ENCODE measurements around the gene ERGIC1. TPM values are rescaled to one million over a fixed set of nuclear protein-coding genes. Genes with fewer than 3 reads are reported as not detected.
"Not testable (repeated sequence)": the region's sequence is repeated elsewhere in the genome, so short reads cannot be mapped to it uniquely, and the experiment has no call there.

ERGIC1 gene
- total RNA-seq, 2 donors from 2014 or later, result 228 to 380 TPM

DNA sequence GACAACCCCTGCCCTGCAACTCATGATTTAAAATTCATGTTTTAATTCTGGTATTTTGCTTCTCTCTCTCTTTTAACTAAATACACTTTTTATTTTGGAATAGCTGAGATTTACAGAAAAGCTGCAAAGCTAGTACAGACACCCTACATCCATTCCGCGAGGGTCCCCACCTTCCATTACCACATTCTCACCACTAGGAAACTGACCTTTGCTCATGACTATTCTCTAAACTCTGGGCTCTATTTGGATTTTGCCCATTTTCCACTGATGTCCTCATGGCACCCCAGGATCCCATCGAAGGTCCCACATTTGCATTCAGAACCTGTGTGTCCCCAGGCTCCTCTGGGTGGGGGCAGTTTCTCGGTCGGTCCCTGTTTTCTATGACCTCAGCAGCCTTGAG, 11.5 kb downstream of the ERGIC1 start:
- Histone ChIP-seq H3K9me3 (no peaks in the 10 kb centered on the region), H3K36me3 (no peaks in the 10 kb centered on the region), H3K4me3 (no peak overlapping the region), H3K4me1 (replicated peaks) (peaks cover 20% of the 10 kb centered on the region), H3K27ac (peak overlapping the region; percentile 78 to 96), H3K27me3 (replicated peaks; ENCODE audit: insufficient read depth) (no peaks in the 10 kb centered on the region)
- intact Hi-C loops (cut with DNase I), result no loop called here
- no peak for DNase-seq (ENCODE audit: low spot score)
- 94% methylated on average over 5 of the region's 5 CpGs for WGBS
- TF ChIP-seq, protein P1, sequence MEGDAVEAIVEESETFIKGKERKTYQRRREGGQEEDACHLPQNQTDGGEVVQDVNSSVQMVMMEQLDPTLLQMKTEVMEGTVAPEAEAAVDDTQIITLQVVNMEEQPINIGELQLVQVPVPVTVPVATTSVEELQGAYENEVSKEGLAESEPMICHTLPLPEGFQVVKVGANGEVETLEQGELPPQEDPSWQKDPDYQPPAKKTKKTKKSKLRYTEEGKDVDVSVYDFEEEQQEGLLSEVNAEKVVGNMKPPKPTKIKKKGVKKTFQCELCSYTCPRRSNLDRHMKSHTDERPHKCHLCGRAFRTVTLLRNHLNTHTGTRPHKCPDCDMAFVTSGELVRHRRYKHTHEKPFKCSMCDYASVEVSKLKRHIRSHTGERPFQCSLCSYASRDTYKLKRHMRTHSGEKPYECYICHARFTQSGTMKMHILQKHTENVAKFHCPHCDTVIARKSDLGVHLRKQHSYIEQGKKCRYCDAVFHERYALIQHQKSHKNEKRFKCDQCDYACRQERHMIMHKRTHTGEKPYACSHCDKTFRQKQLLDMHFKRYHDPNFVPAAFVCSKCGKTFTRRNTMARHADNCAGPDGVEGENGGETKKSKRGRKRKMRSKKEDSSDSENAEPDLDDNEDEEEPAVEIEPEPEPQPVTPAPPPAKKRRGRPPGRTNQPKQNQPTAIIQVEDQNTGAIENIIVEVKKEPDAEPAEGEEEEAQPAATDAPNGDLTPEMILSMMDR (IDR thresholded peaks at IDR 0.05), result no peak
- TF ChIP-seq POLR2AphosphoS5 (IDR thresholded peaks at IDR 0.05), result no peak
- TF ChIP-seq POLR2A (IDR thresholded peaks at IDR 0.05), result no peak

- Histone ChIP-seq H3K4me3 (no peak overlapping the region), H3K4me1 (replicated peaks) (peaks cover 19% of the 10 kb centered on the region), H3K27me3 (replicated peaks; ENCODE audit: insufficient read depth) (no peaks in the 10 kb centered on the region), H3K27ac (peak overlapping the region; percentile 78 to 96), H3K36me3 (no peaks in the 10 kb centered on the region), H3K9me3 (no peaks in the 10 kb centered on the region)
- WGBS, result 96% methylated on average over 5 of the region's 5 CpGs
- DNase-seq (ENCODE audit: low spot score), result no peak
- no peak for TF ChIP-seq POLR2A (IDR thresholded peaks at IDR 0.05)
- TF ChIP-seq, protein P1 (IDR thresholded peaks at IDR 0.05), result no peak
- TF ChIP-seq POLR2AphosphoS5 (IDR thresholded peaks at IDR 0.05), result peak; percentile 36
- intact Hi-C loops (cut with DNase I), result no loop called here
Observed at GRCh38 chr5:172846249-172846648, 12.2 kb downstream of the ERGIC1 start.

GRCh38 chr5:172846677-172847076, 12.6 kb downstream of the ERGIC1 start:
- H3K36me3 ChIP-seq, result no peaks in the 10 kb centered on the region
- no peaks in the 10 kb centered on the region for H3K9me3 ChIP-seq
- no peak overlapping the region for H3K4me3 ChIP-seq
- TF ChIP-seq POLR2AphosphoS5 (IDR thresholded peaks at IDR 0.05) (peak; percentile 31), POLR2A (IDR thresholded peaks at IDR 0.05) (no peak)
- H3K27ac ChIP-seq, result peak overlapping the region; percentile 78 to 96
- DNase-seq (ENCODE audit: low spot score), result no peak
- H3K4me1 ChIP-seq (replicated peaks), result peaks cover 19% of the 10 kb centered on the region
- WGBS, result 41% methylated on average over 4 of the region's 4 CpGs
- H3K27me3 ChIP-seq (replicated peaks; ENCODE audit: insufficient read depth), result no peaks in the 10 kb centered on the region
- intact Hi-C loops (cut with DNase I), result no loop called here

DNA sequence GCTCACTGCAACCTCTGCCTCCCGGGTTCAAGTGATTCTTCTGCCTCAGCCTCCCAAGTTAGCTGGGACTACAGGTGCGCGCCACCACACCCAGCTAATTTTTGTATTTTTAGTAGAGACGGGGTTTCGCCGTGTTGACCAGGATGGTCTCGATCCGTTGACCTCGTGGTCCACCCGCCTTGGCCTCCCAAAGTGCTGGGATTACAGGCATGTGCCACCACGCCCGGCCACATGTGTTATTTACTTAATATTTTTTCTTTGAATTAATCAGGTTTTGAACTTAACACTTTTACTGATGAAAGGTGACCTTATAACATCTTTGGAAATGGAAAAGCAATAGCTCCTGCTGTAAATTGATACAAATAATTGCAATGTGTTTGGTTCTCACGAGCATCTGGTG, 13.5 kb downstream of the ERGIC1 start:
- peaks cover 19% of the 10 kb centered on the region for H3K4me1 ChIP-seq (replicated peaks)
- intact Hi-C loops (cut with DNase I), result not testable (repeated sequence)

GRCh38 chr5:172848419-172848818, 14.4 kb downstream of the ERGIC1 start:
- Histone ChIP-seq H3K27me3 (replicated peaks; ENCODE audit: insufficient read depth) (no peaks in the 10 kb centered on the region), H3K36me3 (no peaks in the 10 kb centered on the region), H3K27ac (peak overlapping the region; percentile 78 to 96), H3K4me1 (replicated peaks) (peaks cover 19% of the 10 kb centered on the region), H3K4me3 (no peak overlapping the region), H3K9me3 (no peaks in the 10 kb centered on the region)
- no peak for DNase-seq (ENCODE audit: low spot score)
- TF ChIP-seq POLR2AphosphoS5 (IDR thresholded peaks at IDR 0.05) (no peak), POLR2A (IDR thresholded peaks at IDR 0.05) (no peak)
- TF ChIP-seq, protein P1 (IDR thresholded peaks at IDR 0.05), result no peak
- intact Hi-C loops (cut with DNase I), result no loop called here
- WGBS, result 40% methylated on average over 3 of the region's 3 CpGs

More for the DNA sequence above, 13.5 kb downstream of the ERGIC1 start:
- H3K27me3 ChIP-seq (replicated peaks; ENCODE audit: insufficient read depth); DNase-seq (ENCODE audit: low spot score); H3K4me3 ChIP-seq; H3K9me3 ChIP-seq; H3K36me3 ChIP-seq: not testable (repeated sequence)
- 92% methylated on average over 13 of the region's 13 CpGs for WGBS
- peak overlapping the region; percentile 78 to 96 for H3K27ac ChIP-seq

DNA sequence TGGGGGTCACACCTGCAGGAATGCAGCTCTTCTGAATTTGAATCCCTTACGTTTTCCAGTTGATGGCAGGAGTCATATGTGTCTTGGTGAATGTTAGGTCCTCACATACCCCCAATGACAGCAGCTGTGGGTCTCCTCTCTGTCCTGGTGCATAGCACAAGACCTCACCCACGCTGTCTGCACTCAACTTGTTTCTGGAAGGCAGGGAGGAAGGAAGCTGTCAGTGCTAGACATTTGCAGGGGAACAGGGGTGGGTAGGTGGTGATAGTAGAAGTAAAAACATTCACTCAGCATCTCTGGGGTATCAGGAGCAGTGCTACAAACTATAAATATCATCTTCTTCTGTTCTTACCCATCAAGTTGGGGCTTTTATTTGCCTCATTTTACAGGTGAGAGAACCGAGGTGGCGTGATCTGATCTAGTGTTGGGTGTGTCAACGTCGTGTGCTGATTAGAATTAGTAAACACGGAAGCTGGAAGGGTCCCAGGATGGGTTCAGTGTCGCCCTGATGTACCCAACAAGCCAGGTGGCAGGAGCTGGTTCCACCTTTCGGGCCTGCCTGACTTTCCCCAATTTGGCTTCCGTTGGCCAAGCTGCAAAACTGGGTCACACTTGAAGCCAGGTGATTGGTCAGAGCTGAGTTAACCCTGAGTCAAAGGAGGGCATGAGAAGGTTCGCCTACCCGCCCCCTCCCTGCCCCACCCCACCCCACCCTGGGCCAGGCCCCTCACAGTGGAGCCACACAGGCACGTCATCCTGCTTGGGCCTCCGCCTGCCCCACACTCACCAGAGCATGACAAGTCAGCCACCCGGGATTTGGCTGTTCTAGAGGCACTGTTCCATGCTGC, 15.8 kb downstream of the ERGIC1 start:
- Histone ChIP-seq H3K4me3 (no peak overlapping the region), H3K27me3 (replicated peaks; ENCODE audit: insufficient read depth) (no peaks in the 10 kb centered on the region), H3K9me3 (no peaks in the 10 kb centered on the region), H3K27ac (peak overlapping the region; percentile 78 to 96), H3K36me3 (no peaks in the 10 kb centered on the region), H3K4me1 (replicated peaks) (peaks cover 21% of the 10 kb centered on the region)
- intact Hi-C loops (cut with DNase I), result no loop called here
- TF ChIP-seq, protein P1 (IDR thresholded peaks at IDR 0.05), result no peak
- TF ChIP-seq POLR2A (IDR thresholded peaks at IDR 0.05), result no peak
- peak; percentile 88 for TF ChIP-seq POLR2AphosphoS5 (IDR thresholded peaks at IDR 0.05)
- peak; percentile 84 for DNase-seq (ENCODE audit: low spot score)
- WGBS, result 63% methylated on average over 15 of the region's 15 CpGs

Measured in prostate gland (tissue), 2 donors.